DMS153 (cell line): Measurements from ENCODE around the gene ANGPTL2.

Experiments
- DNase-seq: peaks from one replicate; lab custom pipeline; 2025; lab: John Stamatoyannopoulos, UW

ANGPTL2 gene

GRCh38 chr9:127049581-127049980, 72.9 kb downstream of the ANGPTL2 start:
- no peak for DNase-seq

GRCh38 chr9:127049044-127049443, 73.4 kb downstream of the ANGPTL2 start:
- peak; percentile 40 for DNase-seq

GRCh38 chr9:127047971-127048370, 74.5 kb downstream of the ANGPTL2 start:
- DNase-seq: no peak

GRCh38 chr9:127045148-127045547, 77.3 kb downstream of the ANGPTL2 start:
- DNase-seq: no peak

DNA sequence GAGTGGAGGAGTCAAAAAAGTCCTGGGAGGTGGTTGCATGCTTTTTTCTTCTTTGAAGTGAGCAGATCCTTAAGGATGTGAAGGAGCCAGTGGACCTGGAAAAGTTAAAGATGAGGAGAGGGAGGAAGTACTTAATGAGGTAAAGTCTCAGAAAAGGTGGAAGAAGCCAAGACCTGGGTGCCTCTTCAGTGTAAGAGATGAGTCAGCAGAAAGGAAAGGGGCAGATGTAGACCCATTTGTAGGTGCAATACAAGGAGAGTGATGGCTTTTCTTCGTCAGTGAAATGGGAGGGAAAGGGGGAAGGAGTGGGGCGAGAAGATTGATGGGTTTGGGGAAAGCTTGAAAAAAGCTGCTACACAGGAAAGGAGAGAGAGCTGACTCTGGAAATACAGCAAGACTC, 82.9 kb downstream of the ANGPTL2 start:
- no peak for DNase-seq

DNA sequence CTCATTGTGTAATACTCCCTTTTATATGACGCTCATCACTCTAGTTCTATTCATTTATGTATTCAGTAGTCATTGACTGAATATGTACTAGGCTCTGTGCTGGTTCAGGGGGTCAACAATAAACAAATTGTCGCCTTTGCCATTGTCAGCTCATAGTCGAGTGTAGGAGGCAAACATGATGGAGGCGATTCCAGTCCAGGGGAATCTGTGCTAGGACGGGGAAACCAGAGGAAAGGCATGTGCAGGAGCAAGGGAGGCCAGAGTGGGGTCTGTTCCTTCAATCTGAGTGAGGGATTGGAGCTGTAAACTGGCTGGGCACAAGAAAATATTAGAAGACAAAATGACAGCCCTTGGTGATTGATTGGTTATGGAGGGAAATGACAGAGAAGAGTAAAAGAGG, 83.9 kb downstream of the ANGPTL2 start:
- no peak for DNase-seq
